Activated CD8-positive, alpha-beta T cell treated with anti-CD3 and anti-CD28 coated beads for 36 hours (primary cell): ENCODE measurements around the gene PIK3C2G. TPM values are rescaled to one million over a fixed set of nuclear protein-coding genes. Genes with fewer than 3 reads are reported as not detected.

Experiments used
- ATAC-seq: fragments of 200-7000 bp; cut with Tn5 transposase; one replicate; pipeline ENCODE4 v1.10.0; 2021; ENCODE audit warnings: mild to moderate bottlenecking, moderate library complexity
- CTCF ChIA-PET: fragments of 350-600 bp; sonication (Branson Sonifier 250); formaldehyde crosslinking; loops from one replicate; lab custom pipeline; 2021; ENCODE audit warnings: antibody characterized with exemption; lab: Charles Lee
- POLR2A ChIA-PET: fragments of 350-600 bp; sonication (Branson Sonifier 250); formaldehyde crosslinking; loops from one replicate; lab custom pipeline; 2021; ENCODE audit warnings: antibody characterized with exemption; lab: Charles Lee
- DNase-seq: peaks from one replicate; pipeline ENCODE4 v3.0.0-alpha.2; 2020
- H3K27ac Mint-ChIP-seq: one replicate; pipeline ENCODE4 v1.8.0; 2021; ENCODE audit warnings: mild to moderate bottlenecking, mixed read lengths
- H3K27me3 Mint-ChIP-seq: one replicate; pipeline ENCODE4 v1.8.0; 2021; ENCODE audit warnings: mixed read lengths
- H3K36me3 Mint-ChIP-seq: one replicate; pipeline ENCODE4 v1.8.0; 2021; ENCODE audit warnings: low read depth, mixed read lengths
- H3K4me1 Mint-ChIP-seq: one replicate; pipeline ENCODE4 v1.8.0; 2021; ENCODE audit warnings: low read depth, mixed read lengths
- H3K4me3 Mint-ChIP-seq: one replicate; pipeline ENCODE4 v1.8.0; 2021; ENCODE audit warnings: mild to moderate bottlenecking, moderate library complexity, mixed read lengths
- H3K9me3 Mint-ChIP-seq: one replicate; pipeline ENCODE4 v1.8.0; 2021; ENCODE audit warnings: mixed read lengths
- intact Hi-C: fragments of 100-400 bp; cut with micrococcal nuclease; formaldehyde crosslinking; loops from one replicate; pipeline ENCODE4 v1.10.0; 2022
- total RNA-seq, 2 experiments: library from RNA; stranded (reverse); gene quantifications; one replicate each; pipeline ENCODE4 v1.2.3, GENCODE V29; 2021
- TF ChIP-seq, protein P1 (sequence below): fragments of 200-600 bp; IDR thresholded peaks from one replicate; pipeline ENCODE4 v1.8.0; 2022; ENCODE audit warnings: antibody characterized with exemption, mild to moderate bottlenecking

The PIK3C2G gene
- total RNA-seq, 2 experiments from 2014 or later: not detected

DNA sequence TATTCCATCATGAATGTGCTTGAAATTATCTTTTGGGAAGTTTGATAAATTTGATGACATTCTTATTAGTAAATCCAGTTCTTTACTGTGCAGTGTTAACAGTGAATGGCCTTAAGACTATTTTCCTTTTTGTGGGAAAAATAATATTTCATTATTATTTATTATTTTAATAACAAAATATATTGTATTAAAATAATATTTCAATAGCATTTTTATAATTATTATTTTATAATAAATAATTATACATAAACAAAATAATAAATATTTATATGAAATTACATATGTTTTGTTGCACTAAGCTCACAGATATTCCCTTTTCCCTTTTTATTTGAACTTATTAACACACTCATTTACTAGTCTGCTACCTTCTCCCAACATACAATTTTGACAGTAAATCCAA is 33.6 kb downstream of the PIK3C2G start:
- intact Hi-C loops: no loop called here
- H3K9me3 Mint-ChIP-seq: no peaks in the 10 kb centered on the region
- no peaks in the 10 kb centered on the region for H3K27me3 Mint-ChIP-seq
- no peak overlapping the region for H3K4me3 Mint-ChIP-seq
- TF ChIP-seq, protein P1, sequence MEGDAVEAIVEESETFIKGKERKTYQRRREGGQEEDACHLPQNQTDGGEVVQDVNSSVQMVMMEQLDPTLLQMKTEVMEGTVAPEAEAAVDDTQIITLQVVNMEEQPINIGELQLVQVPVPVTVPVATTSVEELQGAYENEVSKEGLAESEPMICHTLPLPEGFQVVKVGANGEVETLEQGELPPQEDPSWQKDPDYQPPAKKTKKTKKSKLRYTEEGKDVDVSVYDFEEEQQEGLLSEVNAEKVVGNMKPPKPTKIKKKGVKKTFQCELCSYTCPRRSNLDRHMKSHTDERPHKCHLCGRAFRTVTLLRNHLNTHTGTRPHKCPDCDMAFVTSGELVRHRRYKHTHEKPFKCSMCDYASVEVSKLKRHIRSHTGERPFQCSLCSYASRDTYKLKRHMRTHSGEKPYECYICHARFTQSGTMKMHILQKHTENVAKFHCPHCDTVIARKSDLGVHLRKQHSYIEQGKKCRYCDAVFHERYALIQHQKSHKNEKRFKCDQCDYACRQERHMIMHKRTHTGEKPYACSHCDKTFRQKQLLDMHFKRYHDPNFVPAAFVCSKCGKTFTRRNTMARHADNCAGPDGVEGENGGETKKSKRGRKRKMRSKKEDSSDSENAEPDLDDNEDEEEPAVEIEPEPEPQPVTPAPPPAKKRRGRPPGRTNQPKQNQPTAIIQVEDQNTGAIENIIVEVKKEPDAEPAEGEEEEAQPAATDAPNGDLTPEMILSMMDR: no peak
- no peak overlapping the region for H3K27ac Mint-ChIP-seq
- H3K36me3 Mint-ChIP-seq: no peaks in the 10 kb centered on the region
- H3K4me1 Mint-ChIP-seq: no peaks in the 10 kb centered on the region
- ATAC-seq (no peak), DNase-seq (no peak)
- CTCF ChIA-PET: no interaction called here
- POLR2A ChIA-PET: no interaction called here

DNA sequence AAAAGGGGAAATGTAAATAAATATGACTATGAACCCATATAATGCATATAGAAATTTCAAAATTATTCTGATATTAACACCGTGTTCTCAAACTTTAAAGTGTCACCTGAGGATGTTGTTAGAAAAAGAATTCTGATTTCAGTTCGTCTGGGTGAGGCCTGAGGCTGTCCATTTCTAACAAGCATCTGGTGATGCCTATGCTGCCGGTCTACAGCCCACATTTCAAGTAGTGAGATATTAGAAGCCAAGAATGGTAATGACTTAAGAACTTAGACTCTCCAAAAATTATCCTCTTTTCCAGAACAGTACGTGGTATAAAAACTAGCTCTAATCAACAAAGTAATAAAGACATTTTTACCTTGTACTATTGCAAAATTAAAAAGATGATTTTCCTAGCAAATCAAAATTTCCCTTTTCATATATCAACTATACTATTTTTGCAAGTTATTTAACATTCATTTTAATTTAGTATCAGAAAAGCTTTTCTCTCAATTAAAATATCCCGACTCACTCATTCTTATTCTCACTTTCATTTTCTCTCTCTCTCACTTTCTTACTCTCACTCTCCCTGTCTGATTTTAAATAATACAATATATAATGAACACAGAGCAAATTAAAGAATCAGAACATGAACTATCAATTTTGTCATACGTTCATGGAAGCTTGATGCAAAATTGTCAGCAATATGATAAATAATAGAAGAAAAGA is 35.0 kb downstream of the PIK3C2G start:
- Mint-ChIP-seq H3K36me3 (no peaks in the 10 kb centered on the region), H3K27ac (no peak overlapping the region), H3K9me3 (no peaks in the 10 kb centered on the region), H3K4me1 (no peaks in the 10 kb centered on the region), H3K27me3 (no peaks in the 10 kb centered on the region), H3K4me3 (no peak overlapping the region)
- intact Hi-C loops: no loop called here
- TF ChIP-seq, protein P1: no peak
- ChIA-PET CTCF (no interaction called here), POLR2A (no interaction called here)
- ATAC-seq (no peak), DNase-seq (no peak)

DNA sequence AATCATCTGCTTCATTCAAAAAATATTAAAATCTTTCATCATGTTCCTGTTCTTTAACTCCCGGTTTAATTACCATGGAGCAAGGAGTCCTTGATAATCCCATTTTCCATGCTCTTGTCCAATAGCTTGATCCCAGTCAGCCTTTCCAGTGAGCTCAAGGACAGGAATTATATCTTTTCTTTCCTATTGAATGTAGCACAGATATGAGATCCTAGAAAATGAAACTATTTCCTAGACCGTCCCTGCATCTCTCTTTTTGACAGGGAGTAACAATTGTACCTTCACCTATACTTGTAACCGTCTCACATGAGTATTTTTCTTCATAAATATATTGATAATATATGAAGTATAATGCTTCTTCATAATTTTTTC is 35.6 kb downstream of the PIK3C2G start:
- ChIA-PET POLR2A (no interaction called here), CTCF (no interaction called here)
- Mint-ChIP-seq H3K27ac (no peak overlapping the region), H3K36me3 (no peaks in the 10 kb centered on the region), H3K27me3 (no peaks in the 10 kb centered on the region), H3K4me3 (no peak overlapping the region), H3K9me3 (no peaks in the 10 kb centered on the region), H3K4me1 (no peaks in the 10 kb centered on the region)
- DNase-seq (no peak), ATAC-seq (no peak)
- TF ChIP-seq, protein P1: no peak
- intact Hi-C loops: no loop called here

DNA sequence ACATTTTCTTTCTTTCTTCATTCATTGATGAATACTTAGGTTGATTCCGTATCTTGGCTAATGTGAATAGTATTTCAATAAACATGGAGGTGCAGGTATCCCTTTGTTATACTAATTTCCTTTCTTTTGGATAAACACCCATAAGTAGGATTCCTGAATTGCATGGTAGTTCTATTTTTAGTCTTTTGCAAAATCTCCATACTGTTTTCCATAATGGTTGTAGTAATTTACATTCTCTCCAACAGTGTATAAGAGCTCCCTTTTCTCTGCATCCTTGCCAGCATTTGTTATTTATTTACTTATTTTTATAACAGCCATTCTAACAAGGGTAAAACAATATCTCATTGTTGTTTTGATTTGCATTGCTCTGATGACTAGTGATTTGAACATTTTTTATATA is 36.6 kb downstream of the PIK3C2G start:
- TF ChIP-seq, protein P1: no peak
- POLR2A ChIA-PET: no interaction called here
- no peaks in the 10 kb centered on the region for H3K36me3 Mint-ChIP-seq
- intact Hi-C loops: no loop called here
- H3K4me3 Mint-ChIP-seq: no peak overlapping the region
- ATAC-seq: no peak
- CTCF ChIA-PET: no interaction called here
- no peaks in the 10 kb centered on the region for H3K4me1 Mint-ChIP-seq
- H3K27me3 Mint-ChIP-seq: no peaks in the 10 kb centered on the region
- no peak for DNase-seq
- H3K27ac Mint-ChIP-seq: no peak overlapping the region
- H3K9me3 Mint-ChIP-seq: no peaks in the 10 kb centered on the region

DNA sequence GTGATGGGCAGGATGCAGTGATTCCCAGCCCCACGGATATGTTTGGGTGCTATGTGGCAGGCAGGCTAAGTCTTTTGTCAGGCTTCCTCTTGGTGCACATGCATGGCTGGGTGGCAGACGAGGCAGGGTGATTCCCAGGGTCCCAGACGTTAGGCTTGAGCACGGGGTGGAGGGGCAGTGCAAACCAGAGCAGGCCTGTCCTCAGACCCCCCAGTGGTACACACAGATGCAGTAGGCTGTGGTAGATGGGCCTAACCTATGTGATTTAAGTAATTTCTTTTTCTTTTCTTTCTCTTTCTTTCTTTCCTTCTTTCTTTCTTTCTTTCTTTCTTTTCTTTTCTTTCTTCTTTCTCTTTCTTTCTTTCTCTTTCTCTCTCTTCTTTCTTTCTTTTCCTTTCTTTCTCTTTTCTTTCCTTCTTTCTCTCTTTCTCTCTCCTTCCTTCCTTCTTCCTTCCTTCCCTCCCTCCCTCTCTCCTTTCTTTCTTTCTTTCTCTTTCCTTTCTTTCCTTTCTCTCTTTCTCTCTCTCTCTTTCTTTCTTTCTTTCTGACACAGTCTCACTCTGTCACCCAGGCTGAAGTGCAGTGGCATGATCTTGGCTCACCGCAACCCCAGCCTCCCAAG is 41.6 kb downstream of the PIK3C2G start:
- Mint-ChIP-seq H3K27me3 (no peaks in the 10 kb centered on the region), H3K27ac (no peak overlapping the region), H3K4me3 (no peak overlapping the region), H3K4me1 (no peaks in the 10 kb centered on the region), H3K9me3 (no peaks in the 10 kb centered on the region), H3K36me3 (no peaks in the 10 kb centered on the region)
- ATAC-seq (no peak), DNase-seq (no peak)
- ChIA-PET POLR2A (no interaction called here), CTCF (no interaction called here)
- intact Hi-C loops: no loop called here
- TF ChIP-seq, protein P1: no peak
